OCI-LY1 (cell line): Measurements from ENCODE around the gene TIPIN.

Source experiments
- H2AFZ ChIP-seq: fragments of 200-600 bp; sonication (generic), shearing (Covaris generic); 2 replicates; pipeline ENCODE4 v1.6.0; 2014; ENCODE audit warnings: antibody characterized with exemption, mild to moderate bottlenecking, low read length
- H3F3A ChIP-seq: fragments of 200-600 bp; sonication (generic), shearing (Covaris generic); 2 replicates; pipeline ENCODE4 v1.6.0; 2014; ENCODE audit warnings: mild to moderate bottlenecking, antibody characterized with exemption, low read length, moderate library complexity; ENCODE audit not compliant: insufficient read depth
- H3K27ac ChIP-seq: fragments of 200-600 bp; sonication (generic); 2 replicates; pipeline ENCODE4 v1.5.1; 2014; ENCODE audit warnings: low read length, mixed run types, mild to moderate bottlenecking, low read depth; ENCODE audit not compliant: poor library complexity, severe bottlenecking
- H3K27me3 ChIP-seq: fragments of 200-600 bp; sonication (generic); 2 replicates; pipeline ENCODE4 v1.6.0; 2014; ENCODE audit warnings: antibody characterized with exemption, mild to moderate bottlenecking, low read length, moderate library complexity; ENCODE audit not compliant: insufficient read depth
- H3K36me3 ChIP-seq: fragments of 200-600 bp; sonication (generic); 2 replicates; pipeline ENCODE4 v1.6.1; 2014; ENCODE audit warnings: mild to moderate bottlenecking, antibody characterized with exemption, low read length, moderate library complexity, mixed read lengths; ENCODE audit not compliant: insufficient read depth
- H3K4me1 ChIP-seq: fragments of 200-600 bp; sonication (generic); 2 replicates; pipeline ENCODE4 v1.5.1; 2014; ENCODE audit warnings: mild to moderate bottlenecking, low read length, moderate library complexity; ENCODE audit not compliant: insufficient read depth, severe bottlenecking
- H3K4me2 ChIP-seq: fragments of 200-600 bp; sonication (generic), shearing (Covaris generic); 2 replicates; pipeline ENCODE4 v1.6.1; 2014; ENCODE audit warnings: low read length
- H3K4me3 ChIP-seq: fragments of 200-600 bp; sonication (generic); 2 replicates; pipeline ENCODE4 v1.5.1; 2014; ENCODE audit warnings: low read length, low read depth, mild to moderate bottlenecking, mixed read lengths; ENCODE audit not compliant: poor library complexity, severe bottlenecking
- H3K79me2 ChIP-seq: fragments of 200-600 bp; shearing (Covaris generic); 2 replicates; pipeline ENCODE4 v1.6.1; 2016; ENCODE audit warnings: mixed run types, low read length, mixed read lengths; ENCODE audit not compliant: insufficient read depth
- H3K9ac ChIP-seq: fragments of 200-600 bp; sonication (generic), shearing (Covaris generic); 2 replicates; pipeline ENCODE4 v1.6.1; 2014; ENCODE audit warnings: mild to moderate bottlenecking, low read length, mixed read lengths
- H3K9me2 ChIP-seq: fragments of 200-600 bp; sonication (generic), shearing (Covaris generic); 2 replicates; pipeline ENCODE4 v1.6.1; 2014; ENCODE audit warnings: low read depth, mild to moderate bottlenecking, low read length, mixed read lengths
- H3K9me3 ChIP-seq: fragments of 200-600 bp; shearing (Covaris generic); 2 replicates; pipeline ENCODE4 v1.6.1; 2014; ENCODE audit warnings: low read length, mixed read lengths
- H4K20me1 ChIP-seq: fragments of 200-600 bp; sonication (generic), shearing (Covaris generic); 2 replicates; pipeline ENCODE4 v1.6.0; 2016; ENCODE audit warnings: mild to moderate bottlenecking, low read length; ENCODE audit not compliant: insufficient read depth
- EZH2 ChIP-seq: fragments of 200-600 bp; sonication (generic), shearing (Covaris generic); IDR thresholded peaks from 2 replicates; pipeline ENCODE4 v1.8.0; 2017; ENCODE audit warnings: borderline replicate concordance, mixed run types, mild to moderate bottlenecking, antibody characterized with exemption, low read length, moderate library complexity, mixed read lengths
- TF ChIP-seq, protein P1 (sequence below): fragments of 200-600 bp; sonication (generic), shearing (Covaris generic); IDR thresholded peaks from 2 replicates; pipeline ENCODE4 v1.5.1; 2017; ENCODE audit warnings: mild to moderate bottlenecking, antibody characterized with exemption, low read length, moderate library complexity, mixed read lengths

TIPIN gene

DNA sequence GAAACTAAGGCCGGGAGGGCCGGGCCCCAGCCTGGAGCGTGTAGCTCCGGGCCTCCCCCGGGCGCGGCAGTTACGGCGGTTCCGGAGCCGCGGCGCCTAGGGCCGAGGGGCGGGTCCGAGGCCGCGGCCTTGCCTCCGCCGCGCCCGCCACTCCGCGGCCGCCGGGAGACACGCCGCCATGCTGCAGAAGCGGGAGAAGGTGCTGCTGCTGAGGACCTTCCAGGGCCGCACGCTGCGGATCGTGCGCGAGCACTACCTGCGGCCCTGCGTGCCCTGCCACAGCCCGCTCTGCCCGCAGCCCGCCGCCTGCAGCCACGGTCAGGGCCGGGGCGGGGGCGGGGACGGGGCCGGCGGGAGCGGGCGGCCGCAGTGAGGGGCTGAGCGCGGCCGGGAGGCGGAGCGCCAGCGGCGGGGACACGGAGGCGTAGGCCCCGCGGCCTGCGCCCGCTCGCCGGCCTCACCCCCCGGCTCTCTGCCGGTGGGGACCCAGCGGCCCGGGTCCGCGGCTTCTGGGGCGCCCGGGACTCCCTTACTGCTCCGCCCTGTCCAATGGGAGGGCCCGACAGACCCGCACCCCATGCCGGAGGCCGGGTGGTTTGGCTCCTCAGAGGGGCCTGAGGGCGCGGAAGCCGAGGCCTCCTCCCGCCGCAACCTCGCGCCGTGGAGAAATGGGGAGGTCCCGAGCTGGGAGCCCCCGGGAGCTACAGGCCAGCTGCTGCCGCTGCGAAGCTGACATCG, 62.9 kb downstream of the TIPIN start, which contains the start of gene DIS3L:
Gene DIS3L (plus strand): TSS at position 150 of the 738 bp plus-strand sequence. CDS start 29 bp downstream, at position 179.
- no peak within 1 kb of the TSS for H2AFZ ChIP-seq
- peaks cover 28% of the 10 kb centered on the region; the same call in 1 of the 2 replicates for H3K36me3 ChIP-seq
- H3K4me2 ChIP-seq, result peak within 1 kb of the TSS; percentile 83
- no peak for TF ChIP-seq EZH2
- TF ChIP-seq, protein P1, sequence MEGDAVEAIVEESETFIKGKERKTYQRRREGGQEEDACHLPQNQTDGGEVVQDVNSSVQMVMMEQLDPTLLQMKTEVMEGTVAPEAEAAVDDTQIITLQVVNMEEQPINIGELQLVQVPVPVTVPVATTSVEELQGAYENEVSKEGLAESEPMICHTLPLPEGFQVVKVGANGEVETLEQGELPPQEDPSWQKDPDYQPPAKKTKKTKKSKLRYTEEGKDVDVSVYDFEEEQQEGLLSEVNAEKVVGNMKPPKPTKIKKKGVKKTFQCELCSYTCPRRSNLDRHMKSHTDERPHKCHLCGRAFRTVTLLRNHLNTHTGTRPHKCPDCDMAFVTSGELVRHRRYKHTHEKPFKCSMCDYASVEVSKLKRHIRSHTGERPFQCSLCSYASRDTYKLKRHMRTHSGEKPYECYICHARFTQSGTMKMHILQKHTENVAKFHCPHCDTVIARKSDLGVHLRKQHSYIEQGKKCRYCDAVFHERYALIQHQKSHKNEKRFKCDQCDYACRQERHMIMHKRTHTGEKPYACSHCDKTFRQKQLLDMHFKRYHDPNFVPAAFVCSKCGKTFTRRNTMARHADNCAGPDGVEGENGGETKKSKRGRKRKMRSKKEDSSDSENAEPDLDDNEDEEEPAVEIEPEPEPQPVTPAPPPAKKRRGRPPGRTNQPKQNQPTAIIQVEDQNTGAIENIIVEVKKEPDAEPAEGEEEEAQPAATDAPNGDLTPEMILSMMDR, result no peak
- peak within 1 kb of the TSS; percentile 92 for H3K27ac ChIP-seq
- no peaks in the 10 kb centered on the region for H3K9me3 ChIP-seq
- no peaks in the 10 kb centered on the region for H3F3A ChIP-seq
- peak within 1 kb of the TSS; percentile 76 for H3K4me3 ChIP-seq
- H3K4me1 ChIP-seq, result peaks cover 62% of the 10 kb centered on the region
- H3K9ac ChIP-seq, result peak within 1 kb of the TSS; percentile 88
- no peaks in the 10 kb centered on the region for H3K9me2 ChIP-seq
- H4K20me1 ChIP-seq, result no peaks in the 10 kb centered on the region
- H3K79me2 ChIP-seq, result peaks cover 34% of the 10 kb centered on the region
- no peaks in the 10 kb centered on the region for H3K27me3 ChIP-seq

DNA sequence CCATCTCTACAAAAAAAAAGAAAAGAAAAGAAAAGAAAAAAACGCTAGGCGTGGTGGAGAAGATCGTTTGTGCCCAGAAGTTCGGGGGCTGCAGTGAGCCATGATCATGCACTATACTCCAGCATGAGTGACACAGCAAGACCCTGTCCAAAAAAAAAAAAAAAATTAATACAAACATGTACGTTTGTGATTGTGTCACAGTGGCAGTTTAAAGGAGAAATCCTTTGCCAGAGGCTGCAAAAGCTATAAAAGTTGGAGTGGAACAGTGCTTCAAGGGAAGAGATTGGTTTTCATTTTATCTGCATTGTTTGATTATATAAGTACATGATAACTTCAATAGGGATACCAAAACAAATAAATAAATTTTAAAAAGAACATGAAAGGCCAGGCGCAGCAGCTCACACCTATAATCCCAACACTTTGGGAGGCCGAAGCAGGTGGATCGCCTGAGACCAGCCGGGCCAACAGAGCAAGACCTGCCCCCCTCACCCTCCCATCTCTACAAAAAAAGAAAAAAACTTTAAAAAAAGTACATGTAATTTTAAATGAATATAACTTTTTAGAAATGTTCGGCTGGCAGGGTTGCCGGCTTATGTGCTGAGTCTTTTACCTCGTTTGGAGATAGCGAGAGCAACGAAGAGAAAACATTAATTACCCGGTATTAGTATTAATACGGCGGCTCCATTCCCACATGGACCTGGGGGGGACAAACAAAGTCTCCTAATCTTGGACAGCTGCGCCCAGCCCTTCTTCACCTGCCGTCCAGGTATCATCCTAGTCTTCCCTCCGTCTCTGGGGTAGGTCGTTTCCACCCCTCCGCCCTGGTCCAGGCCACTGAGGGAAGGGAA, 63.7 kb downstream of the TIPIN start:
- H3K9me2 ChIP-seq, result no peaks in the 10 kb centered on the region
- H2AFZ ChIP-seq, result no peak overlapping the region
- H3F3A ChIP-seq, result peaks cover 7% of the 10 kb centered on the region; the same call in 1 of the 2 replicates
- TF ChIP-seq EZH2, result no peak
- TF ChIP-seq, protein P1, result no peak
- no peaks in the 10 kb centered on the region for H4K20me1 ChIP-seq
- H3K4me1 ChIP-seq, result peaks cover 69% of the 10 kb centered on the region
- peaks cover 34% of the 10 kb centered on the region for H3K79me2 ChIP-seq
- peaks cover 21% of the 10 kb centered on the region; the same call in 1 of the 2 replicates for H3K36me3 ChIP-seq
- no peaks in the 10 kb centered on the region for H3K27me3 ChIP-seq
- H3K9me3 ChIP-seq, result no peaks in the 10 kb centered on the region
- peak overlapping the region; percentile 92 for H3K27ac ChIP-seq
- peak overlapping the region; percentile 83 for H3K4me2 ChIP-seq
- peak overlapping the region; percentile 88 for H3K9ac ChIP-seq
- H3K4me3 ChIP-seq, result peak overlapping the region; percentile 76

DNA sequence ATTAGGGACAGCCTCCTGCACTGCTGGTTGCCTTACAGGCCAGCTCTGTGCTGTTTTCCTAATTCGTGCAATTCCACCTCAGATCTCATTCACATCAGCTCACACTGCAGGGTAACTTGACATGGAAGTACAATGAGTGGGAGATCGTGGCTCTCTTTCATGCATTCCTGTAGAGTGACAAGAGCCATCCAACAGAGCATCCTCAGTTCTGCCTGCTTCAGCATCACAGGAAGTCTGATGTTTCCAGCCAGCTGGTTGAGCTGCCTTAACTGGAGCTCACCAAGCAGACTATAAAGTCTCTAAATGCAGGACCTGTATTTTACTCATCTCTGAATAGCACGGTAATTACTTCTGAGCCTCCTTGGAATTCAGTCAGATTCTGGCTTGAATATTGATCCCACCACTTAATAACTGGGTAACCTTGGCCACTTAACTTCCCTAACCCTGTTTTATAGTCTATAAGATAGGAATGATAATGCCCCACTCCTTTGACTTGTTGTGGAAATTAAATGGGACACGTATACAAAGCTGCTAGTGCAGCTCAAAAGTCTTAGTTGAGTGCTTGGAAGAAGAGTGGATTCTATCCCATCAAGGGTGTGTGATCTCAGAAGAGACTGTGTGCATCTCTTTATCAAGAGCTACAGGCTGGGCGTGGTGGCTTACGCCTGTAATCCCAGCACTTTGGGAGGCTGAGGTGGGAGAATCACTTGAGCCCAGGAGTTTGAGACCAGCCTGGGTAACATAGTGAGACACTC, 64.5 kb downstream of the TIPIN start:
- no peak for TF ChIP-seq EZH2
- TF ChIP-seq, protein P1, result no peak
- no peak overlapping the region for H2AFZ ChIP-seq
- peaks cover 14% of the 10 kb centered on the region; the same call in 1 of the 2 replicates for H3K36me3 ChIP-seq
- no peaks in the 10 kb centered on the region for H3K27me3 ChIP-seq
- peaks cover 7% of the 10 kb centered on the region; the same call in 1 of the 2 replicates for H3F3A ChIP-seq
- peak overlapping the region; percentile 76 for H3K4me3 ChIP-seq
- H3K9me3 ChIP-seq, result no peaks in the 10 kb centered on the region
- peak overlapping the region; percentile 88 for H3K9ac ChIP-seq
- peak overlapping the region; percentile 92 for H3K27ac ChIP-seq
- H4K20me1 ChIP-seq, result no peaks in the 10 kb centered on the region
- peak overlapping the region; percentile 83 for H3K4me2 ChIP-seq
- peaks cover 76% of the 10 kb centered on the region for H3K4me1 ChIP-seq
- H3K79me2 ChIP-seq, result peaks cover 29% of the 10 kb centered on the region
- H3K9me2 ChIP-seq, result no peaks in the 10 kb centered on the region
